Neural progenitor cell (in vitro differentiated cells): ENCODE measurements around the gene RAB20. TPM values are rescaled to one million over a fixed set of nuclear protein-coding genes. Genes with fewer than 3 reads are reported as not detected.

Experiments
- DNase-seq: peaks from one replicate; pipeline ENCODE4 v3.0.0-alpha.2; 2016; ENCODE audit warnings: low spot score
- H2AFZ ChIP-seq: fragments of 200-600 bp; sonication (generic); replicated peaks from 2 replicates; pipeline ENCODE4 v1.6.1; 2016; ENCODE audit warnings: antibody characterized with exemption
- H3F3A ChIP-seq: fragments of 200-600 bp; sonication (generic); 2 replicates; pipeline ENCODE4 v1.6.1; 2016; ENCODE audit warnings: antibody characterized with exemption, low read depth
- H3K27ac ChIP-seq: fragments of 200-600 bp; sonication (generic); 2 replicates; pipeline ENCODE4 v1.5.1; 2016; ENCODE audit warnings: mild to moderate bottlenecking
- H3K27me3 ChIP-seq: fragments of 200-600 bp; sonication (generic); 2 replicates; pipeline ENCODE4 v1.6.1; 2016; ENCODE audit warnings: mild to moderate bottlenecking, moderate library complexity
- H3K36me3 ChIP-seq: fragments of 200-600 bp; sonication (generic); 2 replicates; pipeline ENCODE4 v1.5.1; 2016
- H3K4me1 ChIP-seq: fragments of 200-600 bp; sonication (generic); 2 replicates; pipeline ENCODE4 v1.6.1; 2016; ENCODE audit warnings: mixed run types
- H3K4me2 ChIP-seq: fragments of 200-600 bp; sonication (generic); 2 replicates; pipeline ENCODE4 v1.6.1; 2016
- H3K4me3 ChIP-seq: fragments of 200-600 bp; sonication (generic); 2 replicates; pipeline ENCODE4 v1.5.1; 2016
- H3K79me2 ChIP-seq: fragments of 200-600 bp; sonication (generic); 2 replicates; pipeline ENCODE4 v1.6.1; 2016; ENCODE audit warnings: low read depth
- H3K9ac ChIP-seq: fragments of 200-600 bp; sonication (generic); 2 replicates; pipeline ENCODE4 v1.6.1; 2016
- H3K9me3 ChIP-seq: fragments of 200-600 bp; sonication (generic); 2 replicates; pipeline ENCODE4 v1.5.1; 2016; ENCODE audit warnings: low read depth
- H4K20me1 ChIP-seq: fragments of 200-600 bp; sonication (generic); 2 replicates; pipeline ENCODE4 v1.6.1; 2016; ENCODE audit warnings: low read depth
- H3K27ac Mint-ChIP-seq: 3 replicates; pipeline ENCODE4 v1.8.0; 2021; ENCODE audit warnings: mixed read lengths
- H3K27me3 Mint-ChIP-seq: 2 replicates; pipeline ENCODE4 v1.8.0; 2022; ENCODE audit warnings: low read depth, mild to moderate bottlenecking, inconsistent platforms, moderate library complexity, mixed read lengths; ENCODE audit not compliant: insufficient read depth
- H3K36me3 Mint-ChIP-seq: 3 replicates; pipeline ENCODE4 v1.8.0; 2021; ENCODE audit warnings: mixed read lengths
- H3K4me1 Mint-ChIP-seq: 3 replicates; pipeline ENCODE4 v1.8.0; 2021; ENCODE audit warnings: mixed read lengths
- H3K4me3 Mint-ChIP-seq: 3 replicates; pipeline ENCODE4 v1.8.0; 2021; ENCODE audit warnings: mild to moderate bottlenecking, moderate library complexity, mixed read lengths
- H3K9me3 Mint-ChIP-seq: 3 replicates; pipeline ENCODE4 v1.8.0; 2020; ENCODE audit warnings: mixed read lengths
- EZH2 ChIP-seq: fragments of 200-600 bp; sonication (generic); IDR thresholded peaks from 2 replicates; pipeline ENCODE4 v1.6.1; 2017; ENCODE audit warnings: antibody characterized with exemption, mild to moderate bottlenecking, moderate library complexity
- EZH2phosphoT487 ChIP-seq: fragments of 200-600 bp; sonication (generic); IDR thresholded peaks from 2 replicates; pipeline ENCODE4 v1.6.1; 2017; ENCODE audit warnings: antibody characterized with exemption
- total RNA-seq: library from RNA; depleted of rRNA; stranded (reverse); fragments of >200 nt; gene quantifications from 2 replicates; pipeline ENCODE4 v1.2.3, GENCODE V29; 2015; ENCODE audit warnings: low replicate concordance
- TF ChIP-seq, protein P1 (sequence below): fragments of 200-600 bp; sonication (generic); IDR thresholded peaks from 2 replicates; pipeline ENCODE4 v1.5.1; 2017; ENCODE audit warnings: antibody characterized with exemption, mild to moderate bottlenecking

RAB20 gene
- total RNA-seq, 1 donor from 2014 or later: 0.58 TPM

DNA sequence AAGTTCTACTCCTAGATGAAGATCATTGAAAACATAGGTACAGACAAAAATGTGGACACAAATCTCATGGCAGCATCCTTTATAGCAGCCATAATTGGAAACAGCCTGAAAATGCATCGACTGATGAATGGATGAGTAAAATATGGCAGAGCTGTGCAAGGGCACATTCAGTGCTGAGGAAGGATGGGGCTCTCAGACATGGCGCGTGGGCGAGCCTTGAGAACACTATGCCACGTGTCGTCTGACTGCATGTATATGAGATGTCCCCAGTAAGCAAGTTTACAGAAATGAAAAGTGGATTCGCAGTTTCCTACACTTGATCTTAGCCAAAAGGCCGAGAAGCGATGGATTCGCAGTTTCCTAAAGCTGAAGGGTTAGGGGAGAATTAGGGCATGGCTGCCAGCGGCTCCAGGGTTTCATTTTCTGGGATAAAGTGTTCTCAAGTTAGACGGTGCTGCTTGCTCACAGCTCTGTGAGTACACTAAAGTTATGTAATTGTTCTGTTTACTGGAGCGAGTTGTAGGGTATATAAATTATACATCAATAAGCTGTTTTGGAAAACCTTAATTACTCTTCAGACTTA lies 78.0 kb downstream of the RAB20 start:
- Mint-ChIP-seq H3K27ac (no peak overlapping the region), H3K4me3 (no peak overlapping the region), H3K4me1 (peaks cover 14% of the 10 kb centered on the region), H3K36me3 (peaks cover 12% of the 10 kb centered on the region), H3K9me3 (no peaks in the 10 kb centered on the region), H3K27me3 (peaks cover 6% of the 10 kb centered on the region)
- peaks cover 23% of the 10 kb centered on the region for H3K4me1 ChIP-seq
- TF ChIP-seq EZH2: no peak
- TF ChIP-seq, protein P1, sequence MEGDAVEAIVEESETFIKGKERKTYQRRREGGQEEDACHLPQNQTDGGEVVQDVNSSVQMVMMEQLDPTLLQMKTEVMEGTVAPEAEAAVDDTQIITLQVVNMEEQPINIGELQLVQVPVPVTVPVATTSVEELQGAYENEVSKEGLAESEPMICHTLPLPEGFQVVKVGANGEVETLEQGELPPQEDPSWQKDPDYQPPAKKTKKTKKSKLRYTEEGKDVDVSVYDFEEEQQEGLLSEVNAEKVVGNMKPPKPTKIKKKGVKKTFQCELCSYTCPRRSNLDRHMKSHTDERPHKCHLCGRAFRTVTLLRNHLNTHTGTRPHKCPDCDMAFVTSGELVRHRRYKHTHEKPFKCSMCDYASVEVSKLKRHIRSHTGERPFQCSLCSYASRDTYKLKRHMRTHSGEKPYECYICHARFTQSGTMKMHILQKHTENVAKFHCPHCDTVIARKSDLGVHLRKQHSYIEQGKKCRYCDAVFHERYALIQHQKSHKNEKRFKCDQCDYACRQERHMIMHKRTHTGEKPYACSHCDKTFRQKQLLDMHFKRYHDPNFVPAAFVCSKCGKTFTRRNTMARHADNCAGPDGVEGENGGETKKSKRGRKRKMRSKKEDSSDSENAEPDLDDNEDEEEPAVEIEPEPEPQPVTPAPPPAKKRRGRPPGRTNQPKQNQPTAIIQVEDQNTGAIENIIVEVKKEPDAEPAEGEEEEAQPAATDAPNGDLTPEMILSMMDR: no peak
- TF ChIP-seq EZH2phosphoT487: no peak
- H3K9me3 ChIP-seq: no peaks in the 10 kb centered on the region
- H4K20me1 ChIP-seq: peaks cover 22% of the 10 kb centered on the region
- DNase-seq: no peak
- no peak overlapping the region for H3K27ac ChIP-seq
- H2AFZ ChIP-seq: no peak overlapping the region
- peaks cover 19% of the 10 kb centered on the region for H3F3A ChIP-seq
- H3K36me3 ChIP-seq: no peaks in the 10 kb centered on the region
- H3K27me3 ChIP-seq: no peaks in the 10 kb centered on the region
- H3K4me2 ChIP-seq: no peak overlapping the region
- no peak overlapping the region for H3K4me3 ChIP-seq
- no peak overlapping the region for H3K9ac ChIP-seq
- H3K79me2 ChIP-seq: no peaks in the 10 kb centered on the region

DNA sequence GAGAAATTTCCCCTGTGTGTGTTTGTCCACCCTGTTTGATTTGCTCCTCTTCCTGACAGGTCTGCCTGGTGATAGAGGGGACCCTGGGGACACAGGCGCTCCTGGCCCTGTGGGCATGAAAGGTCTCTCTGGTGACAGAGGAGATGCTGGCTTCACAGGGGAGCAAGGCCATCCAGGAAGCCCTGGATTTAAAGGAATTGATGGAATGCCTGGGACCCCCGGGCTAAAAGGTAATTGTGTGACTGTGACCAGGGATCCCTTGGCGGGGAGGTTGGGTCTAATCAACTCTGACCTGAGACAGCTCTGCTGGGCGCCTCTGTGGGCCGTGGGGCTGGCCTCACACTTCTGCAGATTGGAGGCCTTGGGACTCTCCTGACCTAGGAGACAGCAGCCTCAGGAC lies 81.4 kb downstream of the RAB20 start:
- Mint-ChIP-seq H3K27ac (no peak overlapping the region), H3K4me3 (no peak overlapping the region), H3K4me1 (no peaks in the 10 kb centered on the region), H3K27me3 (peaks cover 6% of the 10 kb centered on the region), H3K9me3 (no peaks in the 10 kb centered on the region), H3K36me3 (peaks cover 16% of the 10 kb centered on the region)
- Histone ChIP-seq H3F3A (no peaks in the 10 kb centered on the region), H3K9ac (no peak overlapping the region), H3K79me2 (no peaks in the 10 kb centered on the region), H4K20me1 (no peaks in the 10 kb centered on the region), H3K4me1 (peaks cover 5% of the 10 kb centered on the region), H3K4me2 (no peak overlapping the region), H3K27me3 (no peaks in the 10 kb centered on the region), H3K4me3 (no peak overlapping the region), H3K27ac (no peak overlapping the region), H2AFZ (no peak overlapping the region), H3K36me3 (no peaks in the 10 kb centered on the region), H3K9me3 (no peaks in the 10 kb centered on the region)
- TF ChIP-seq EZH2: no peak
- TF ChIP-seq EZH2phosphoT487: no peak
- TF ChIP-seq, protein P1: no peak
- DNase-seq: no peak

DNA sequence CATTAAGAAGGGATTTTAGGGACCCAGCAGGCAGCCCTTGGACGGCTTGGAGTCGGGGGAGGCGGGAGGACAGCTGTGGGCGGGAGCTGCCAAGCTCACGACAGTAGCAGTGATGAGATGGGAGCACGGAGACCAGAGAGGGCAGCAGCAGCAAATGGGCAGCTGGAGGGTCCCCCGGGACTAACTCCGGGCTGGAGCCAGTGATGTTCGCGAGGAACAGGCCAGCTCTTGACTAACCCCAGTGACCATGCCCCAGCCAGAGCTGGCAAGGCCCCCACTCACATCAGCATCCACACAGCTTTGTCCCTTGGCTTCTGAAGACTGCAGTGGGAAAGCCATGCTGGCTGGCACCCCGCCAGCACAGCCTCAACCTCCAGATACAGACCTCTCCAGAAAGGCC lies 81.9 kb downstream of the RAB20 start:
- Histone ChIP-seq H2AFZ (no peak overlapping the region), H3K4me3 (no peak overlapping the region), H3K36me3 (no peaks in the 10 kb centered on the region), H3K4me2 (no peak overlapping the region), H3K9me3 (no peaks in the 10 kb centered on the region), H3K79me2 (no peaks in the 10 kb centered on the region), H3K27me3 (no peaks in the 10 kb centered on the region), H4K20me1 (no peaks in the 10 kb centered on the region), H3K4me1 (peaks cover 5% of the 10 kb centered on the region), H3K9ac (no peak overlapping the region), H3F3A (no peaks in the 10 kb centered on the region), H3K27ac (no peak overlapping the region)
- H3K4me1 Mint-ChIP-seq: no peaks in the 10 kb centered on the region
- no peaks in the 10 kb centered on the region for H3K9me3 Mint-ChIP-seq
- H3K4me3 Mint-ChIP-seq: no peak overlapping the region
- TF ChIP-seq EZH2phosphoT487 (no peak), EZH2 (no peak)
- TF ChIP-seq, protein P1: no peak
- H3K27me3 Mint-ChIP-seq: peaks cover 8% of the 10 kb centered on the region
- H3K27ac Mint-ChIP-seq: no peak overlapping the region
- peak; percentile 33 for DNase-seq
- H3K36me3 Mint-ChIP-seq: peaks cover 20% of the 10 kb centered on the region
